ENCODE data around the gene UBE2L5. TPM values are rescaled to one million over a fixed set of nuclear protein-coding genes. Genes with fewer than 3 reads are reported as not detected.

Gene UBE2L5
- total and polyA plus RNA-seq, 2 experiments from 2014 or later: not detected

- peaks cover 15% of the 10 kb centered on the region for H3K4me1 Mint-ChIP-seq
- peaks cover 10% of the 10 kb centered on the region for H3F3A ChIP-seq (replicated peaks; ENCODE audit: low read depth)
- H4K20me1 ChIP-seq (replicated peaks; ENCODE audit: insufficient read depth): no peaks in the 10 kb centered on the region
- DNase-seq (ENCODE audit: low spot score) (no peak), ATAC-seq (no peak)
- H3K27me3 Mint-ChIP-seq (ENCODE audit: insufficient read depth, low read depth, poor library complexity): peaks cover 16% of the 10 kb centered on the region
- no peaks in the 10 kb centered on the region for H3K9me2 ChIP-seq (ENCODE audit: insufficient read depth)
- H3K27ac ChIP-seq (ENCODE audit: low read depth): no peak overlapping the region
- H3K4me3 Mint-ChIP-seq: no peak overlapping the region
- H3K4me1 ChIP-seq (ENCODE audit: insufficient read depth): peaks cover 8% of the 10 kb centered on the region
- no peak for TF ChIP-seq ZNF114 (CRISPR knock-in tag; IDR thresholded peaks at IDR 0.05)
- no peak for TF ChIP-seq REST (IDR thresholded peaks at IDR 0.05; ENCODE audit: unreplicated experiment)
- no peak for TF ChIP-seq EZH2phosphoT487 (IDR thresholded peaks at IDR 0.05; ENCODE audit: unreplicated experiment)
- no peak for TF ChIP-seq JUNB (IDR thresholded peaks at IDR 0.05; ENCODE audit: unreplicated experiment)
- no peak for TF ChIP-seq ZNF462 (CRISPR knock-in tag; IDR thresholded peaks at IDR 0.05)
- TF ChIP-seq ETS1 (IDR thresholded peaks at IDR 0.05): no peak
- no peak for TF ChIP-seq EZH2 (IDR thresholded peaks at IDR 0.05; ENCODE audit: low read depth, unreplicated experiment)
- no peak for TF ChIP-seq STAT1 (IDR thresholded peaks at IDR 0.05; ENCODE audit: unreplicated experiment)
- TF ChIP-seq ZNF331 (CRISPR knock-in tag; IDR thresholded peaks at IDR 0.05; ENCODE audit: low read depth): no peak
- TF ChIP-seq POLR2AphosphoS5 (IDR thresholded peaks at IDR 0.05; ENCODE audit: low read depth): no peak
- TF ChIP-seq NANOG (IDR thresholded peaks at IDR 0.05; ENCODE audit: borderline replicate concordance): no peak
- TF ChIP-seq CREB1 (CRISPR knock-in tag; IDR thresholded peaks at IDR 0.05; ENCODE audit: low read depth): no peak
- TF ChIP-seq CTCF (conservative IDR thresholded peaks at IDR 0.05; ENCODE audit: low read depth in 2 of 2): no peak
- H3K27me3 ChIP-seq (ENCODE audit: insufficient read depth): peaks cover 12% of the 10 kb centered on the region; the same call in 1 of the 2 replicates
- H3K27ac Mint-ChIP-seq: no peak overlapping the region
- no peaks in the 10 kb centered on the region for H3K36me3 Mint-ChIP-seq (ENCODE audit: low read depth)
- H3K79me2 ChIP-seq (replicated peaks; ENCODE audit: insufficient read depth): no peaks in the 10 kb centered on the region
- H3K4me3 ChIP-seq: no peak overlapping the region
- no peaks in the 10 kb centered on the region for H3K36me3 ChIP-seq (ENCODE audit: insufficient read depth)
- no peak overlapping the region for H3K4me2 ChIP-seq
- H2AFZ ChIP-seq: 0 out of 2 replicates have a peak overlapping the region, but pooled peaks have one; percentile 10
- H3K9me3 Mint-ChIP-seq: no peaks in the 10 kb centered on the region; the same call in 2 of the 3 replicates
Measured at GRCh38 chr13:30418717-30419459, 3.4 kb upstream of the UBE2L5 start.
